ENCODE results near the gene COL4A2.

COL4A2 gene

DNA sequence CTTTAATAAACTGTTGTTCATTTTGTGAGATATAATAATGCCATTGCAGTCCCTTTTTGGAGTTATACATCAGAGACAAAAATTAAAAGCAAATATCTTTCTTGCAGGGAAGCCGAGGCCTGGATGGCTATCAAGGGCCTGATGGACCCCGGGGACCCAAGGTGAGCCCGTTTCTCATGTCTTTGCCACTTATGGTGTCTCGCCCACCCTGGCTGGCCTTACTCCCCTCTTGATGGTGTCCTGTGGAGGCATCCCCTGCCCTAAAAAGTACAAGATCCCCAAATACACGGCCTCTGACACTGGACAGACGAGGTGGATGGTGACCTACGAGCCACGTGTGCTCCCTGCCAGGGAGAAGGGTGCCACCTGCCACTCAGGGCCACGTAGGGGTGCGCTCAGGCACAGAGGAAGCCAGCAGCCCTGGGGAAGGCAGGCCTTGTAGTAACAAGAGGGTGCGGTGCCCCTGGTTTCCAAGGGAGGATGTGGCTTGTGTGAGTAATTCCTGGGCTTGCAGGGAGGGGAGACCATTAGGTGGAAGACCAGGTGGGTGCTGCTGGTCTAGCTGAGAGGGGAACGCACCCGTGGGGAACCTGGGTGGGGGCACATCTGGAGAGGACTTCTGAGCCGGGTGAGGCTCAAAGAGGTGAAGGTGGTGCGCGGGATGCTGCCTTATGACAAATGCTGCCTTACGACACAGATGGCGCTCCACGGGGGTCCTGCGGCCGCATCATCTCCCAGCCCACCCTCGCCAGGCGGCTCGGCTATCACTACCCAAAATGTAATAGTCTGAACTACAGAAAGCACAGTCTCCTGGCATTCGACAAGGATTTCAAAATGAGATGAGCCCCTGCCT lies 138.9 kb downstream of the COL4A2 start:
- Mint-ChIP-seq H3K36me3 (ENCODE audit: low read depth) (peaks cover 44% of the 10 kb centered on the region), H3K27ac (no peak overlapping the region), H3K4me3 (no peak overlapping the region), H3K9me3 (no peaks in the 10 kb centered on the region), H3K4me1 (peaks cover 17% of the 10 kb centered on the region), H3K27me3 (ENCODE audit: low read depth) (no peaks in the 10 kb centered on the region)
- TF ChIP-seq, protein P1, sequence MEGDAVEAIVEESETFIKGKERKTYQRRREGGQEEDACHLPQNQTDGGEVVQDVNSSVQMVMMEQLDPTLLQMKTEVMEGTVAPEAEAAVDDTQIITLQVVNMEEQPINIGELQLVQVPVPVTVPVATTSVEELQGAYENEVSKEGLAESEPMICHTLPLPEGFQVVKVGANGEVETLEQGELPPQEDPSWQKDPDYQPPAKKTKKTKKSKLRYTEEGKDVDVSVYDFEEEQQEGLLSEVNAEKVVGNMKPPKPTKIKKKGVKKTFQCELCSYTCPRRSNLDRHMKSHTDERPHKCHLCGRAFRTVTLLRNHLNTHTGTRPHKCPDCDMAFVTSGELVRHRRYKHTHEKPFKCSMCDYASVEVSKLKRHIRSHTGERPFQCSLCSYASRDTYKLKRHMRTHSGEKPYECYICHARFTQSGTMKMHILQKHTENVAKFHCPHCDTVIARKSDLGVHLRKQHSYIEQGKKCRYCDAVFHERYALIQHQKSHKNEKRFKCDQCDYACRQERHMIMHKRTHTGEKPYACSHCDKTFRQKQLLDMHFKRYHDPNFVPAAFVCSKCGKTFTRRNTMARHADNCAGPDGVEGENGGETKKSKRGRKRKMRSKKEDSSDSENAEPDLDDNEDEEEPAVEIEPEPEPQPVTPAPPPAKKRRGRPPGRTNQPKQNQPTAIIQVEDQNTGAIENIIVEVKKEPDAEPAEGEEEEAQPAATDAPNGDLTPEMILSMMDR (IDR thresholded peaks at IDR 0.05; ENCODE audit: unreplicated experiment in 3 of 3), result no peak

DNA sequence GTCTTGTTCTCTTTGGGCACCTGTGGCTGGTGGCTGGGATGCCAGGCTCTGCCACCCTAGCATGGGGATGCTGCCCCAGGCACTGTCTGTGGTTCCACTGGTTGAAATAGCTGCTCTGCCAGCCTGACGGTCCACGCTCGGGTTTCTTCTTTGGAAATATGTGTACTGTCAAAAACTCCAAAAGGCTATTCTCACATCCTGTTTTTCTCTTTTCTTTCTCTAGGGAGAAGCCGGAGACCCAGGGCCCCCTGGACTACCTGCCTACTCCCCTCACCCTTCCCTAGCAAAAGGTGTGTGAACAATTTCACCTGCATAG lies 139.4 kb downstream of the COL4A2 start:
- TF ChIP-seq, protein P1 (IDR thresholded peaks at IDR 0.05; ENCODE audit: unreplicated experiment in 3 of 3), result no peak
- Mint-ChIP-seq H3K27ac (peak overlapping the region in 1 of 3 experiments; percentile 91), H3K9me3 (no peaks in the 10 kb centered on the region), H3K4me3 (no peak overlapping the region), H3K36me3 (ENCODE audit: low read depth) (peaks cover 44% of the 10 kb centered on the region), H3K27me3 (ENCODE audit: low read depth) (no peaks in the 10 kb centered on the region), H3K4me1 (peaks cover 17% of the 10 kb centered on the region)

DNA sequence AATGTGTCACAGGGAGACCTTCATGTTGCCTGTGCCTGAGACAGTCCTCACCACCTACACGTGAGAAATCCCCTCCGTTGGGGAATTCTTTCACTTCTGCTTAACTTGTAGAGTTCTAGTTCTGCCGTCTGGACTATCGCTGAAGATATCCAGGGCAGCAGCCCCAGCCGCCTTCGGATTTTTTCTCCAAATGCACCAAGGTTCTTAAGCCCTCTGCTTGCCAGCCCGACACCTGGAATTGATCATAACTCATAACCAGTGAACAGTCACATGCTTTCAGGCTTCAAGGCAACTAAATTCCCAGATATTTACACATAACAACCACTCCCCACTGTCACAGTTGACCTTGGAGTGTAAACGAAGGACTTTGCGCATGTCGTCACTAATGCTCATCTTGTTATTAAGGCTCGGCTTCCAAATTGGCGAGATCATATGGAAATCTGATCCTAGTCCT lies 140.0 kb downstream of the COL4A2 start:
- H3K9me3 Mint-ChIP-seq, result no peaks in the 10 kb centered on the region
- H3K36me3 Mint-ChIP-seq (ENCODE audit: low read depth), result peaks cover 41% of the 10 kb centered on the region
- H3K27me3 Mint-ChIP-seq (ENCODE audit: low read depth), result no peaks in the 10 kb centered on the region
- TF ChIP-seq, protein P1 (IDR thresholded peaks at IDR 0.05; ENCODE audit: unreplicated experiment in 3 of 3), result no peak
- H3K4me1 Mint-ChIP-seq, result peaks cover 16% of the 10 kb centered on the region
- H3K27ac Mint-ChIP-seq, result peak overlapping the region in 2 of 3 experiments; percentile 75 to 91
- H3K4me3 Mint-ChIP-seq, result no peak overlapping the region

DNA sequence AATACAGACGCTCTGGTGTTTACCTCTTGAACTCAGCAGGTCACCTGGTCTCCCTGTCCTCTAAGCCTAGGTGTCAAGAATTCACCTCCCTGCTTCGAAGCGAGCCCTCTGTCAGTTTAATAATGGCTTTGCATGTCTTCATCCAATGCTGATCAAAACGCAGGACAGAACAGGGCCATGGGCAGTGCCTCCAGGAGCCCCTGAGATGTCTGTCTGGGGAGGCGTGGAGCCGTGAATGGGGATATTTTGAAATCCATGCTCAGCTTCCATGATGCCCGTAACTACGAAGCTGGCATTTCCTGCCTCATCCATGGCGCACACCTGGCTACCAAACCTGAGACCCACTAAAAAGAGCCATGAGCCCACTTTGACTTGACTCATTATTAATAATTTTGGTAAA lies 140.7 kb downstream of the COL4A2 start:
- TF ChIP-seq, protein P1 (IDR thresholded peaks at IDR 0.05; ENCODE audit: unreplicated experiment in 3 of 3), result no peak
- H3K4me1 Mint-ChIP-seq, result peaks cover 13% of the 10 kb centered on the region
- peaks cover 38% of the 10 kb centered on the region for H3K36me3 Mint-ChIP-seq (ENCODE audit: low read depth)
- H3K27ac Mint-ChIP-seq, result peak overlapping the region in 2 of 3 experiments; percentile 28 to 91
- no peak overlapping the region for H3K4me3 Mint-ChIP-seq
- H3K9me3 Mint-ChIP-seq, result no peaks in the 10 kb centered on the region
- H3K27me3 Mint-ChIP-seq (ENCODE audit: low read depth), result no peaks in the 10 kb centered on the region

DNA sequence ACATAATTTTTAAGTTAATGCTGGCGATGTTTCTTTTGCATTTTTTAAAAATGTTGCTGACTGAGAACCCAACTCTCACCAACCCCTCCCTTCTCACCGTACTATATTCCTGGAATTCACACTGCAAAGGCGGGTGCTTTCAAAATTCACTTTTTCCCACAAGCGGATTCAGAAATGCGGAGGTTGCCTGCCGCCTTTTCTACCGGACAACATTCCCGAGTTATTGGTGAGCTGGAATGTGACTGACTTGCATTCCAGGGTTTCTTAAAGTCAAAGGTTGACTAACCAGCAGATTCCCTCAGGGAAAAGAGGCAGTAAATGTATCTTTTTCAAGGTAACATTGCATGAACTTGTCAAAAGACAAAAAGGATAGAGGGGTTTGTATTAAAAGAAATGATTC lies 141.1 kb downstream of the COL4A2 start:
- peak overlapping the region; percentile 26 to 91 (median 28) for H3K27ac Mint-ChIP-seq
- no peaks in the 10 kb centered on the region for H3K9me3 Mint-ChIP-seq
- no peaks in the 10 kb centered on the region for H3K27me3 Mint-ChIP-seq (ENCODE audit: low read depth)
- no peak overlapping the region for H3K4me3 Mint-ChIP-seq
- H3K36me3 Mint-ChIP-seq (ENCODE audit: low read depth), result peaks cover 38% of the 10 kb centered on the region
- peaks cover 9% of the 10 kb centered on the region for H3K4me1 Mint-ChIP-seq
- TF ChIP-seq, protein P1 (IDR thresholded peaks at IDR 0.05; ENCODE audit: unreplicated experiment in 3 of 3), result no peak

DNA sequence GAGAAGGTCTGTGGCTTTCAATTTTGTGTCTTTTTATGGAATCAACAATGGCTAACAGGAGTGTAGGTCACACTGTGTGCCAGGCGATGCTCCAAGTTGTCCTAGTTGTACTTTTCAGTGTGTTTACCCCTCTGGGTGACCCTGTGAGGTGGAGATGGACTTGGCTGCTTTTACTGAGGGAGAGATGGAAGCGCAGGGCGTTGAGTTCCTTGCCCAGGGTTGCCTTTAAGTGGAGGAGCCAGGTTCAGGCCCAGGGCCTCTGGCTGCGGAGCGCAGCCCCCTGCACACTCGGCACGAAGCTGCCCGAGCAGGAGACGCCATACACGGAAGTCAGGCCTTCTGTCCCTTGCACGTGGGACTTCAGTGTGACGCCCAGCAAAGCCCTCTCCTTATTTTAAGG lies 141.6 kb downstream of the COL4A2 start:
- Mint-ChIP-seq H3K36me3 (ENCODE audit: low read depth) (peaks cover 38% of the 10 kb centered on the region), H3K9me3 (no peaks in the 10 kb centered on the region), H3K4me3 (no peak overlapping the region), H3K27ac (peak overlapping the region in 2 of 3 experiments; percentile 28 to 91), H3K4me1 (peaks cover 7% of the 10 kb centered on the region), H3K27me3 (ENCODE audit: low read depth) (no peaks in the 10 kb centered on the region)
- TF ChIP-seq, protein P1 (IDR thresholded peaks at IDR 0.05; ENCODE audit: unreplicated experiment in 3 of 3), result no peak
